HG02623 (cell line): ENCODE measurements around the gene MCRS1.

ENCODE experiments used
- ATAC-seq: cut with Tn5 transposase; IDR thresholded peaks from one replicate; pipeline ENCODE4 v1.9.1; 2021; ENCODE audit warnings: moderate library complexity; ENCODE audit not compliant: unreplicated experiment

The MCRS1 gene

DNA sequence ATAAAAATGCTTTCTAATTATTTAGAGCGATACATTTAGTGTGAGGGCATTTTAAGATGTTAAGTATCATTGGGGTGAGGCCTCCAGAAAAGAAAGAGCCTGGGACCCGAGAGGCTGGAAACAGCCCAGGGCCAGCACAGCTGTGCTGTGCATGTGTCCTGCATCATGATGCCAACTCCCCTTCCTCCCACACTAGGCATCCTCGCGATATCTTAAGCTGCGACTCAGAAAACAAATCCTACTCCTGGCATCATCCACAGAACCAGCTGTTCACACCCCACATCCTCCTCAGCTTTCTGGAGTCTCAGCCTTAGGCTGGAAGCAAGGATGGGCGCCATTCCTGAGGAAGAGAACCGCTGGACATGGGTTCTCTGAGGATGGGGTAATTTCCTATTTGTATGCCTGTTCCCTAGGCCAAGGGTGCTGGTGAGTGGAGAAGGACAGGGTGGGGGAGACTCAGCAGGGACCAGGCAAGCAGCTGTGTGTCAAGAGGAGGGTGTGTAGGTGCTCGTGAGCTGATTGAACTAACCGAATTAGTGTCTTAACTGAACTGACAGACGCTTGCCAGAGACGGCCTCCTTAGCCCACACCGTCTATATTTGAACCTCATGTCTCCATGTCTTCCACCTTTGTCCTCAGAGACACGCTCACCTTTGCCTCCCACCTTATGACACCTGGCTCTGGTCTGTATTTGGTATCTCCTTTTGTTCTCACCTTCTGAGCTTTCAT, 15.6 kb upstream of the MCRS1 start:
- ATAC-seq: no peak

DNA sequence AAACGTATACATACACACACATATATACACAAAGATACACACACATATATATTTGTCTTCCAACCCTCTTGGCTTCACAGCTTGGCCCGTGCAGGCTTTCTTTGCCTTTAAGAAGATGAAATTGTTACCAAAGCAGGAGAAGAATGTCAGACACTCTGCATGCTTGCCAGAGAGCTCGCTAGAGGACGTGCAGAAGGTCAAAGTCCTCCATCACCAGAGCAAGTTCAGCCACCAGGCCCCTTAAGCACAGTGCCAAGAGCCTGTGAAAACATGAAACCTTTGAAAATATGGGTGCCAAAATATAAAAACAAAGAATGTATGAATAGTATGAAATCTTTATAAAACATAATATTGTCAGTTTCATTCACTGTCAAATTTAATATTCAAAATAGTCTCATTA, 14.9 kb upstream of the MCRS1 start:
- no peak for ATAC-seq

DNA sequence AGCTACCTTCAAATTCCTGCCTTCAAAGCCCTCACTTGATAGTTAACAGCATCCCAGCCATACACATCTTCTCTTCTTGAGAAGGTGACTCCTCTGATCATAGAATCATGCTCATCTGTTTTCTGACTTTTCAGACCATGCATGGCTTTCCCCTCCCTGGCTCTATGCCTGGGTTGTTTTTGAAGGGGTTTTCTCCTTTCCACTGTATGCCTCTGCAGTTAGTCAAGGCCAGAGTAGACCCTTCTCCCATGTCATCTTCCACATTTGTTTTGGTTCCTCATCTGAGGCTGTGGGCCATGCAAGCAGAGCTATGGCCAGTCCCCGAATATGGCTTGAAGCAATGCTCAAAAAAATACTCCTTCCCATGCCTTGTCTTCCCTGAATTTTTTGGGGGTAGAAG, 14.3 kb upstream of the MCRS1 start:
- no peak for ATAC-seq

DNA sequence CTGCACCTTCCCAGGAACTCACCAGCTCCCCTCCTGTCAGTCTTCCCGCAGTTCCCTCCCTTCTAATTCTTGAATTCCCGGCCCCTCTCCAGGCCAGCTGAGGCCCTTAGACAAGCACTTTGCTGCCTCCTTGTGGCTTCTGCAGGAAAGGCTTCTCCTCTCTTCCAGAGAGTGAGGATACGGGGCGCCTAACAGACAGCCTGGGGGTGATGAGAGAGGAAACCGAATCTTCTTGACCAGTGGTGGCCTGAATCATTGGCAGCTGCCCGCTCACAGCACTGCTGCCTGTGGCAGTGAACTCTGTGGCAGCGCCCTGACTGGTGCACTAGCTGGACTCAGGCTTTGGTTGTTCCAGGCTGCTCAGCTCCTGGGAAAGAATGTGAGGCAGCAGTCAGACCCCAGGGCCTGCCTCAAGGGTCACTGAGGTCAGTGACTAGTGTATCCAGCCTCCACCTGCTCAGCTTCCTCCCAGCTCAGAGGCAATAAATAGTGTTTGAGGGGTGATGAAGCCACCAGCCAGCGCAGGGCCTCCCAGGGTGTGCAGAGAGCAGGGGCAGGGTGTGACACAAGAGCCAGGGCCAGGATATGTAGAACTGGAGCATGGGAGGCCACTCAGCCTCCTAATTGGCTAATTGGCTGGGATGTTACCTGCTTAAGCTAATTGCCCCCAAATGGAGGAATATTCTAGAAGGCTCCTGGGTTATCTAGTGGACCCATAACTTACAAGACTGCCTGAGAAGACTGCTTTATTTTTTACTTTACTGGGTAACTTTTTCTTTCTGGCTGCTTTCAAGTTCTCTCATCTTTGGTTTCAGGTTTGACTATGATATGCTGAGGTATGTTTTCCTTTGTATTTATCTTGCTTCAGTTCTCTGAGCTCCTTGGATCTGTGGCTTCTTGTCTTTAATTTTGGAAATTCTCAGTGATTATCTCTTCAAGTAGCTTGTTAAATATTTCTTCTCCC, 12.9 kb upstream of the MCRS1 start:
- no peak for ATAC-seq

DNA sequence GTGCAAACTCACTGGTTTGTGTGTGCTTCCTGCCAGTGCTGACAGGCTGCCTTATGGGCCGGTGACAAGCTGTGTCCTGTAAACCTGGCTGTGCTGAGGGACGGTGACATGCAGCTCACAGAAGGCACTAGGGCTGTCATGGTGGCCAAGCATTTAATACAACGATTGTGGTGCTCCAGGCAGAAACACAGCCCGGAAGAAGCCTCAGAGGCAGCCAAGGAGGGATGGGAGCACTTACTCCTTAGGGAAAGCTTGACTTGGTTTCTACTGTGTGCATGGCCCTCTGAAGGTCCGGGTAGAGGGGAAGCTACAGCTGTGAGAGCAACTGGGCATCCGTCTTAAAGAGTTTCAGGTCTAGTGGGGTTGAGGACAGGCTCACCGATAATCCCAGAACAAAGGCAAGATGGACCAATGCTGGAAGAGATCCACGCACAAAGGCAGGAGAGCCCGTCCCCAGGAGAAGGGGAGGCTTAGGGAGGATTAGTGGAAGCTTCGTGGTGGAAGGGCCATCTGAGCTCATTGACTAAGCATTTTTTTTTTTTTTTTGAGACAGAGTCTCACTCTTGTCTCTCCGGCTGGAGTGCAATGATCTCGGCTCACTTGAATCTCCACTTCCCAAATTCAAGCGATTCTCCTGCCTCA, 10.7 kb upstream of the MCRS1 start:
- ATAC-seq: no peak

DNA sequence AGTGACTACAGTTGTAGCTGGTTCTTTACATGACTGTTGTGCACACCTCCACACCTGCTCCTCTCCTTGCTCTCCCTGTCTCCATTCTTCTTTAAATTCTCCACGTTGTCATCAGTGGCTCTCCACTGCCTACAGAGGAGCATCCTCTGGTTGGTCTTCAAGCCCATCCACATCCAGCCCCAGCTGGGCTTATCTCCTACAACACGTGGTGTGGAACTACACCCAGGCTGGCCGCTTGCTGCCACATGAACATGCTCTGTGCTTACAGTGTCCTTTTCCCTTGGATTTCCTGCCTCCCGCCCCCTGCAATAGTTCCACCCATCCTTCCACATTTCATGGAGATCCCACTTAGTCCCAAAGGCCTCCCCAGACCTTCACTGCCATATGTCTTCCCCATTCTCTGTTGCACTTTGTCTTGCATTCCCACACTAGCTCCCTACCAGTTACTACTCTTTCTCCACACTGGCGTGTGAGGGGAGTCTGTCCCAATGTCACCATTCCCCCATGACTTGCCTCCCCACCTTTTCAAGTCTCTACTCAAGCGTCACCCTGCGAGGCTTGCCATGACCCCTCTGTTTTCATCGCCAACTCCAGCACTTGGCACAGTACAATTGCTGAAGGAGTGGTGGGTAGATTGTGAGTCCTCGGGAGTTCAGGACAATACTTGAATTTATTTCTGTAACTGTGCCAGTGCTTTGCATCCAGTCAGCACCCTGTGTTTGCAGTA, 9.8 kb upstream of the MCRS1 start:
- no peak for ATAC-seq

DNA sequence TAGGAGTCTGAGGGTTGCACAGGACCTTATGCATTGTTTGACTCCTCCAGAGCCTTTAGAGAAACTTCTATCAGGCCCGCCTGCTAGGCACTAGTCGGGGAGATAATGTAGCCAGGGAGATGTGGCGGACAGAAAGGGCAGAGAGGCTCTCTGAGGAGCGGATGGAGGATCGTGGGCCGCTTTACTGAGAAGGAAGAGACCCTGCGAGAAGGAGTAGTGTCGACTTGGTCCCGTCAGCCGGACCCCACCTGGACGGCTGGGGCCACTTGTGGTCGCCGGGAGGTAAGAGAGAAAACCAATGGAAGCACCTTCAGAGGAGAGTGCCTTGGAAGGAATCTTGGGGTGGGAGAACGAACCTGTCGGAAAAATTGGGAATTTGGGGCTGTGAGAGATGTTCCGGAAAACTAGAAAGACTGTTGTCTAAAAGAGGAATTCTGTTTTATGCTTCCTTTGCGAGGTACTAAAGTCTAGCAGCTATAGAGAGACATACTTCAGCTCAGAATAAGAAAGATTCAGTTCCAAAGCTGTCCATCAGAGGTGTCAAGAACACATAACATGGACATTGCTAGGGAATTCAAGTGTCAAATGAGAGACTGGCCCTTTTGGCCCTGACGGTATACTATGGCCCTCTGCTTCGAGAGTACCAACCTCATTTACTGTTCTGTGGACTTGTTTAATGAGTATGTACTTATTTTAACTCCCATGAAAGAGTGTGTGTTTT, 660 bp upstream of the MCRS1 start:
- peak; percentile 11 for ATAC-seq

DNA sequence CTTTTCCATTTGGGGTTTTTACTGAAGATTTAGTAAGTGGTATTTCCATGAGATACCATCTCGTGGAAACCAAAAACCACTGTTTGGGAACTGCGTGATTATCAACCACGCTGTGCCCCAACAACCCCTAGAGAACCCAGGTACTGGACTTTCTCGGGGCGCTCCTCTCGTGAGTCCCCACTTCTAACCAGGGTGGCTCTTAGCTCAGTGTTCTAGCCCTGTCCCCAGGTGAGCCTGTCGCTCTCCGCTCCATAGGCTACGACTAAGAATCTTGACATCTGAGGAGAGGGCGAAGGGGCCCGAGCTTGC, 686 bp downstream of the MCRS1 start:
- ATAC-seq: peak; percentile 3

DNA sequence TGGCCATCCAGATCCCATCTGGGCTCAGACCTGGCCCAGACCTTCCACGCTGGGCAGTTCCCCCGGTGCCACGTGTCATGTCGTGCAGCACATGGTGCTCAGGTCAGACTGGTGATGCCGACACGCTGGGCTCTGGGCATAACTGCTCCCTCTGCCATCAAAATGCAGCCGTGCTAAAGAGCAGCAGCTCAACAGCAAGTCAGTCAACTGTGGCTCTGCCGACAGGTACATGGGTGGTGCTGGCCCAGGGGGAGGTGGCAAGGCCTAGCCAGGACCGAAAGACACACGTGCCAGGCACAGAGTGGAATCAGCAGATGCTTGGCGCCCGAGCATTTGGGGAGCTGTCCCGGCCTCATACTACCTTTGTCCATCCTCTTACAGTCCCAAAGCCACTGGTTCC, 1.6 kb downstream of the MCRS1 start:
- no peak for ATAC-seq

DNA sequence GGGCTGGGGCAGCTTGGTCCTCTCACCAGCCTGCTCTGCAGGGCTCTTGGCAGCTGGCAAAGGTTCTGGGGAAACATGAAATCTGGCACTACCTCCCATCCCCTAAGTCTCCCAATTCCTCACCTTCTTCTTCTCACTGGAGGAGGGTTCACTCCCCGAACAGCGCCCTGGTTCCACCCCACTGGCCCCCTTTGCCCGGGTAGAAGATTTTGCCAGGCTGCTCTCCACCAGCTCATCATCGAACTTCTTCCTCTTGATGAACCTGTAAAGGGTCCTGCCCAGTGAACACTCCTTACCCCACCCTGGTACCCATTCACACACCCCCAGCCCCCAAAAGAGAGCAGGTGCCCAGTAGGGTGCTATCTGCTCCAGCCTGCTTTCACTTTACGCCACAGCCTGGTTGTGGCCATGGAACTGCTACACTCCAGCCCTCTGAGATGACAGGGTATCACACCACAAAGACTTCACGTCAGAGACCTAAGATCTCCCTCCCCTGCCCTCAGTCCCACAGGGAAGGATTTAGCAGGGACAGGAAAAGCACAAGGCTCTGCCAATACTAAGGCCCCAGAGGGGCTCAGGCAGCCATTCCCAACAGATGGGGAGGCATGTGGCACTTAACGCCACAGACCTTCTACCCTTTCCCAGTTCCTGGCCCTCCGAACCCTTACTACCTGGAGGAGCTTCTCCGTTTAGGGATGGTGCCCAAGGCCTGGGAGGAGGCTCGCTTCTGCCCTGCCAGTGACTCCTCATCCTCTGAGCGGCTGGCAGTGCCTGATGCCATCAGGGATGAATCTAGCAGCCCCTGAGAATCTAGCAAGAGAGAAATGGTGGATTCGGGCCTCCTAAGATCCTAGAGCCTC, 2.3 kb downstream of the MCRS1 start:
- no peak for ATAC-seq

DNA sequence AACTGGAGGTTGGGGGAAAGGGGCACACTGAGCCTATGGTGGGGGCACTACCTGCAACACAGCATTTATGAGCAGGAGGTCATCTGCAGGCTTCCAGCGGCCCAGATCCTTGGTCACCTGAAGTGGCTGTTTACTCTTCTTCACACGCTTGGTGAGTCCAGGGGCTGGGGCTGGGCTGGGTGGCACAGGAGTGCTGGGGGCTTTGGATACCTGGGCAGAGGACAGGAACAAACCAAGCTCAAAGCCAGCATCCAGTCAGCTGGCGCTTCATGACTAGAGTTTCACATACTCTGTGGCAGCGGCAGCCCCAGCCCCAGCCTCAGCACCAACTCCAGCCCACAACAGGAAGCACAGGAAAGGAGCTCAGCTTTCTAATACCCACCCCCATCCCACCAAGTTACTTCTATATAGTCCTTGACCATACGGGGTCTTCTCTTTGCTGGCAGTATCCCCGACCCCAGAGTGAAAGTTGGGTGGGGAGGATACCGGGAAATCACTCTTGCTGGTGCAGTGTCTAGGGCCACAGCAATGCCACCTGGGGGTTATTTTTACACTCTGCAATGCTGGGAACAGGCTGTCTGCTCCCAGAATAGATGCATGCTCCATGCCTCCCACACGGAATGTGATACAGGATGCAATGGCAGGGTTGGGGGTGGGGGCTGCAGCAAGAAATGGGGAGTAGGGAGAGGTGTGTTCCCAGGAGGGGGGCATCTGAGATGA, 3.1 kb downstream of the MCRS1 start:
- ATAC-seq: no peak

DNA sequence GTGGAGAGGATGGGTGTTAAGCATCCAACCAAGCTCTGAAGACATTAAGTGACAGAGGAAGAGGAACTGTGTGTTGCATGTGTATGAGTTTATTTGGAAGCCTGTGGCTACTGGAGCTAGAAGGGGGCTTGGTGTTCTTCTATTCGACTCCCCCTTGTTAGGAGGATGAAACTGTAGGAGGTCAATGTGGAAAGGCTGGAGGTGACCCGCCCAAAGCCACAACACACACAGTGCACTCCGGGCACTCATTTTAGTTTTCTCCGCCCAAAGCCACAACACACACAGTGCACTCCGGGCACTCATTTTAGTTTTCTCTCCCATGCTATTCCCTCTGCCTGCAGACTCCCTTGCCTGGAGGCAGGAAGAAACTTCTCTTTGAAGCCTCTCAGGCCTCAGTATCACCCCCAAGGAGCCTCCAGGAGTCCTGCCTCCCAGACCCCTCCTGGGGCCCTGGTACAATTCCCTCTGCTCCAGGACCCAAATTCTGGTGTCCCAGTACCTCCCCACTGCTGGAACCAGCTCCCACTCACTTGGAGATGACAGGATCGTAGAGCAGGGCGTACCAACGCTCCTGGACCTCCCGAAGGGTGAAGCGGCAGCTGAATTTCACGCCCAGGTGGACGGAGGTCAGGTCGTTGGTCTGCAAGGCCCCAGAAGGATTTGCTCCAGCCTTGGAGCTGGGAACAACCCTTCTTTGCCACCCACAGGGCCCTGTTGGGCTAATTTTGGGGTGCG, 3.8 kb downstream of the MCRS1 start:
- ATAC-seq: no peak

DNA sequence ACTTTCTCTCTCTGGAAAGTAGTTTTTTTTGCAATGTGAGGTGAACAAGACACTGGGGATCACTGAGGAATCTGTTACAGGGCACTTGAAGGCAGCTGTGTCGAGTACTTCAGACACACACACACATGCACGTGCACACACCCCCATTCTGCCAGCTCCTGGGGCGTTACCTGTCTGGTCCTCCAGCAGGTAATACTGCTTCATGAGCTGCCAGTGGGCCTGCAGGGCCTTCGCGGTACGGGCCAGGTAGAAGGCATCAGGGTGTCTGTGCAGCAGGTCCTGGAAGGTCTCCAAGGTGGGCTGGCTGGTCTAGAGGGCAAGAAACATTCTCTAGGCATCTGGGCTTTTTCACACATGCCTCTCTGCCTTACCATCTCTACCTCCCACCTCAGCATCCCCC, 5.1 kb downstream of the MCRS1 start:
- ATAC-seq: no peak

DNA sequence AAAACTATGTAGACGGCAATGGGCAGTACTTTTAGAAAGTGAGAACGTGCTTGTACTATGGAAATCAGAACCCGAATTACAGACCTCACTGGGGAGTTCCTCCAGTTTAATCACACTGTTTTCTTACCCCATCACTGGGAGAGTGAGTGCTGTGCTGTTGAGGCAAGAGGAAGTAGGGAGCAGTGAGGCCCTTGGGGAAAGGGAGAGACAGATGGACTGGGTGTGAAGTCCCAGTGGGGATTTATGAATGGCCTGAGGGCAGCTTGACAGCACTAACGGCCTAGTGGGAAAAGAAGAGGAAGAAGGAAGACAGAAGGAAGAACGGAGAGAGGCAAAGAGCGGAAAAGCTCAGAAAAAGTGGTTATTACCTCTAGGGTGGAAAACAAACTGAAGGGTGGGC, 5.7 kb downstream of the MCRS1 start:
- ATAC-seq: no peak

DNA sequence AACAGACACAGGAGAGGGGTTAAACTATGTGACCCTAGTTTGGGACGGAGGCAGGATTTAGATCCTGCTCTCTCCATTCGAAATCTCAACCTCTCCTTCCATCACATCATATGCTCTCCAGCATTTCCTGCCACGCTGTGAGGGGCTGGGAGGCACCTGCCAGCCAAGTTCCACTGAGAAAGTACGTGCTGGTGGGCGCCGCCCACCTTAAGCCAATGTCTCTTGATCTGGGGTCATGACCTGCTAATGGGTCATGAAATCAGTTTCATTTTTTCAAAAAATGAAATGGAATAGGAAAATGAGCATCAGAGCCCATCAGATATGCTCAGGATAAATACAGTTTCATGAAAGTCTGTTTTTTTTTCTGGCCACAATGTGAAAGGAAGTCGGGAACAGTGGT, 7.2 kb downstream of the MCRS1 start:
- no peak for ATAC-seq

DNA sequence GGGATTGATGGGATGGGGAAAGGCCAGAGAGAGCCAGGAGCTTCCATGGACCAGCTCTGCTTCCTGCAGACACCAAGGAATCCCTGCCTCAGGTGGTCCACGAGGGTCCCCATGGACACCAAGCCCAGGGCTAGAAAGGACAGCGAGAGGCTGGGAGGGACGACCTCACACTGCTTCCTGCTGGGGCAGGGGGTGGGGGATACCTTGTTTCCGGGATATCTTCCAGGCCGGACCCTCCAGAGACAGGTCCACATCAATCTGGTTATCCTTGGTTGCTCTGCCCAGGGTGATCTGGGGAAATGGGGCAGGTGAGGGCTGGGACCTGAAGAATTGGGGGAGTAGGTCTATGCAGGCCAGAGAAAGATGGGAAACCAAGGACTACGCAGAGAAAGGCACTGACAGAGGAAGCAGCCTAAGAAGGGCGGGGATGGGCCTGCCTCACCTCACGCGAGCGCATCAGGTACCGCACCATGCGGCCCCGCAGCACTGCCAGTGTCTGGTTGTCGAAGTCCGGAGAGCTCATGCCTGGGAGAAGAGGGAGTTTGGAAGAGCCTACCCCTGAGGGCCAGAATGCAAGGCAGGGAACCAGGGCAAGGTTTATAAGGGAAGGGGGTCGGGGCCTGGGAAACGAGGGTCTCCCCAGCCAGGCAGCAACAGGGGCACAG, 8.8 kb downstream of the MCRS1 start:
- ATAC-seq: no peak

DNA sequence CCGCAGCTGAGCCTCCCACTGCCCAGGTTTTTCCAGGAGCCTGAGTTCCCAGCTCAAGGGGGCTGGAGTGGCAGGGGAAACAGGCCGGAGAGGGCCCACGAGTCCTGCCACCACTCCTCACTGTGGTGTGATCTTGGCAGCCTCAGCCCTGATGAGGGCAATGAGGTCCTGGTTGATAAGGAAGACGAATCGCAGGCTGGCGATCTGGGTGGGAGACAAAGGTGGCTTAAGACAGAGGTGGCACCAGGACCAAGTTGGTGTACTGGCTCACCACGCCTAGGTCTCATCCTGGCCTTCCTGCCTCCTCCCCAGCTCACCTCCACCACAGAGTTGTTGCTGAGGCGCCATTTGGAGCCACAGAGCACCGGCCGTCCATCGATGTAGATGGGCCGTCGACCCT, 9.4 kb downstream of the MCRS1 start:
- no peak for ATAC-seq

DNA sequence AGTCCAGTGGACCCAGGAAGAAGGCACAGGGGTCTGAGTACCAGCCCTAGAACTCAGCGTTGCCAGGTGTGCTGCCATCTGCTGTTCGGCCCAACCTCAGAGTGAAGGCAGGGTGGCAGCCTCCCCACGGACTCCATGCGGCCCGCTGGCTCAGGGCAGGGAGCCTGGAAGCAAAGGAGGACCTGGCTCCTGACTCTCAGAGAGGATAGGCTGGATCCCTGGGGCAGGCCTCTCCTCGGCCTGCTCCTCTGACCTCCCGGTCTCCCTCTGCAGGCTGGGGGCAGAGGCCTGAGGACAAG, 10.1 kb downstream of the MCRS1 start:
- ATAC-seq: no peak
